HepG2 (cell line): ENCODE data around the gene AHR. TPM values are rescaled to one million over a fixed set of nuclear protein-coding genes. Genes with fewer than 3 reads are reported as not detected.

ENCODE experiments used
- ASH2L ChIP-seq: fragments of 300-600, 200-600 bp; sonication (generic); IDR thresholded peaks from 2 replicates; pipeline ENCODE4 v1.7.0; 2017; ENCODE audit warnings: low read depth, mild to moderate bottlenecking, moderate library complexity, mixed read lengths, low read length; ENCODE audit not compliant: insufficient read length
- HOXA5 ChIP-seq: sonication (generic); formaldehyde crosslinking; IDR thresholded peaks from 2 replicates; pipeline ENCODE4 v1.4.0; 2020; ENCODE audit warnings: missing genetic modification reagents
- ISX ChIP-seq: sonication (generic); formaldehyde crosslinking; conservative IDR thresholded peaks from 2 replicates; pipeline ENCODE4 v1.5.0; 2020; ENCODE audit warnings: missing genetic modification reagents
- KDM4B ChIP-seq: sonication (generic); formaldehyde crosslinking; IDR thresholded peaks from 2 replicates; pipeline ENCODE4 v1.4.0; 2020; ENCODE audit warnings: missing genetic modification reagents
- KLF13 ChIP-seq: sonication (generic); formaldehyde crosslinking; IDR thresholded peaks from 2 replicates; pipeline ENCODE4 v1.4.0; 2020; ENCODE audit warnings: mild to moderate bottlenecking, missing genetic modification reagents
- PITX1 ChIP-seq: sonication (generic); formaldehyde crosslinking; IDR thresholded peaks from 2 replicates; pipeline ENCODE4 v1.5.1; 2020; ENCODE audit warnings: mild to moderate bottlenecking, missing genetic modification reagents
- RARA ChIP-seq: IDR thresholded peaks from 2 replicates; pipeline ENCODE4 v1.6.1; 2016; ENCODE audit warnings: missing genetic modification reagents, missing compliant biosample characterization
- SRSF4 ChIP-seq: fragments of 200-400 bp; formaldehyde crosslinking; IDR thresholded peaks from one replicate; pipeline ENCODE4 v1.6.1; 2018; ENCODE audit warnings: mild to moderate bottlenecking, low read depth, low read length, moderate library complexity; ENCODE audit not compliant: poor library complexity, severe bottlenecking
- THAP11 ChIP-seq: IDR thresholded peaks from 2 replicates; pipeline ENCODE4 v1.6.1; 2016; ENCODE audit warnings: missing biosample characterization, missing genetic modification reagents
- ZFYVE20 ChIP-seq: sonication (generic); formaldehyde crosslinking; IDR thresholded peaks from 2 replicates; pipeline ENCODE4 v1.8.0; 2023; ENCODE audit warnings: low read depth, mild to moderate bottlenecking, moderate library complexity, missing genetic modification reagents, borderline replicate concordance
- ZNF546 ChIP-seq: sonication (generic); formaldehyde crosslinking; conservative IDR thresholded peaks from 2 replicates; pipeline ENCODE4 v1.8.1; 2023; ENCODE audit warnings: mild to moderate bottlenecking, missing genetic modification reagents
- ZNF562 ChIP-seq: sonication (generic); formaldehyde crosslinking; IDR thresholded peaks from 2 replicates; pipeline ENCODE4 v1.8.0; 2022; ENCODE audit warnings: missing genetic modification reagents, borderline replicate concordance
- ZNF678 ChIP-seq: sonication (generic); formaldehyde crosslinking; IDR thresholded peaks from 2 replicates; pipeline ENCODE4 v1.4.0; 2020; ENCODE audit warnings: mild to moderate bottlenecking, missing genetic modification reagents
- ZNF775 ChIP-seq: sonication (generic); formaldehyde crosslinking; IDR thresholded peaks from 2 replicates; pipeline ENCODE4 v1.4.0; 2020; ENCODE audit warnings: missing genetic modification reagents, mild to moderate bottlenecking, moderate library complexity, borderline replicate concordance
- ZZZ3 ChIP-seq: sonication (generic); formaldehyde crosslinking; IDR thresholded peaks from 2 replicates; pipeline ENCODE4 v1.4.0; 2020; ENCODE audit warnings: missing genetic modification reagents, mild to moderate bottlenecking, borderline replicate concordance
- polyA plus RNA-seq, 8 experiments: library from polyadenylated mRNA; depleted of rRNA in 3 of 8; stranded (reverse) in 7 of 8; unstranded in 1 of 8; fragments of >200 nt; fragmentation: Illumina TruSeq in 4 of 8; extraction: Trizol in 4 of 8; gene quantifications; 2 replicates each; pipeline versions ENCODE4 v1.2.1 to v1.2.3, GENCODE V29; 2011 to 2016; ENCODE audit warnings: low read depth in 4 of 8, missing spikeins in 1 of 8, mixed read lengths in 1 of 8; ENCODE audit not compliant: insufficient read depth in 1 of 8
- total RNA-seq, 5 experiments: library from RNA; depleted of rRNA; stranded (reverse); fragments of >200 nt; fragmentation: Illumina TruSeq; extraction: Trizol; gene quantifications; 2 replicates each; pipeline ENCODE4 v1.2.3, GENCODE V29; 2016; ENCODE audit warnings: low read depth in 1 of 5
- TF ChIP-seq, protein P1 (sequence below): sonication (generic); formaldehyde crosslinking; IDR thresholded peaks from 2 replicates; pipeline ENCODE4 v1.5.1; 2020; ENCODE audit warnings: mild to moderate bottlenecking, missing genetic modification reagents, moderate library complexity
- TF ChIP-seq, protein P2 (sequence below): sonication (generic); formaldehyde crosslinking; IDR thresholded peaks from 2 replicates; pipeline ENCODE4 v1.5.1; 2020; ENCODE audit warnings: mild to moderate bottlenecking, missing genetic modification reagents, borderline replicate concordance
- TF ChIP-seq, protein P3 (sequence below): sonication (generic); formaldehyde crosslinking; IDR thresholded peaks from 2 replicates; pipeline ENCODE4 v1.5.0; 2020; ENCODE audit warnings: missing genetic modification reagents

The AHR gene
- total and polyA plus RNA-seq, 2 of the 13 experiments (the other 11 are each of a cell fraction or from before 2014, with no cell fraction given) = 9.0 to 31.3 TPM

DNA sequence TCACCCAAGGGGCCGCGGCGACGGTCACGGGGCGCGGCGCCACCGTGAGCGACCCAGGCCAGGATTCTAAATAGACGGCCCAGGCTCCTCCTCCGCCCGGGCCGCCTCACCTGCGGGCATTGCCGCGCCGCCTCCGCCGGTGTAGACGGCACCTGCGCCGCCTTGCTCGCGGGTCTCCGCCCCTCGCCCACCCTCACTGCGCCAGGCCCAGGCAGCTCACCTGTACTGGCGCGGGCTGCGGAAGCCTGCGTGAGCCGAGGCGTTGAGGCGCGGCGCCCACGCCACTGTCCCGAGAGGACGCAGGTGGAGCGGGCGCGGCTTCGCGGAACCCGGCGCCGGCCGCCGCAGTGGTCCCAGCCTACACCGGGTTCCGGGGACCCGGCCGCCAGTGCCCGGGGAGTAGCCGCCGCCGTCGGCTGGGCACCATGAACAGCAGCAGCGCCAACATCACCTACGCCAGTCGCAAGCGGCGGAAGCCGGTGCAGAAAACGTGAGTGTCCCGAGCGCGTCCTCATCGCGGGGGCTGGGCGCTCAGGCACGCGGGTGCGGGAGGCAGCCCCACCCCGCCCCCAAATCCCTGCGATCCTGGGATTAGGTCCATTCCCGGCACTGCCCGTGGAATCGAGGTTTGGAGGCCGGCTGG is 509 bp downstream of the AHR start (continued):
- TF ChIP-seq, protein P1, sequence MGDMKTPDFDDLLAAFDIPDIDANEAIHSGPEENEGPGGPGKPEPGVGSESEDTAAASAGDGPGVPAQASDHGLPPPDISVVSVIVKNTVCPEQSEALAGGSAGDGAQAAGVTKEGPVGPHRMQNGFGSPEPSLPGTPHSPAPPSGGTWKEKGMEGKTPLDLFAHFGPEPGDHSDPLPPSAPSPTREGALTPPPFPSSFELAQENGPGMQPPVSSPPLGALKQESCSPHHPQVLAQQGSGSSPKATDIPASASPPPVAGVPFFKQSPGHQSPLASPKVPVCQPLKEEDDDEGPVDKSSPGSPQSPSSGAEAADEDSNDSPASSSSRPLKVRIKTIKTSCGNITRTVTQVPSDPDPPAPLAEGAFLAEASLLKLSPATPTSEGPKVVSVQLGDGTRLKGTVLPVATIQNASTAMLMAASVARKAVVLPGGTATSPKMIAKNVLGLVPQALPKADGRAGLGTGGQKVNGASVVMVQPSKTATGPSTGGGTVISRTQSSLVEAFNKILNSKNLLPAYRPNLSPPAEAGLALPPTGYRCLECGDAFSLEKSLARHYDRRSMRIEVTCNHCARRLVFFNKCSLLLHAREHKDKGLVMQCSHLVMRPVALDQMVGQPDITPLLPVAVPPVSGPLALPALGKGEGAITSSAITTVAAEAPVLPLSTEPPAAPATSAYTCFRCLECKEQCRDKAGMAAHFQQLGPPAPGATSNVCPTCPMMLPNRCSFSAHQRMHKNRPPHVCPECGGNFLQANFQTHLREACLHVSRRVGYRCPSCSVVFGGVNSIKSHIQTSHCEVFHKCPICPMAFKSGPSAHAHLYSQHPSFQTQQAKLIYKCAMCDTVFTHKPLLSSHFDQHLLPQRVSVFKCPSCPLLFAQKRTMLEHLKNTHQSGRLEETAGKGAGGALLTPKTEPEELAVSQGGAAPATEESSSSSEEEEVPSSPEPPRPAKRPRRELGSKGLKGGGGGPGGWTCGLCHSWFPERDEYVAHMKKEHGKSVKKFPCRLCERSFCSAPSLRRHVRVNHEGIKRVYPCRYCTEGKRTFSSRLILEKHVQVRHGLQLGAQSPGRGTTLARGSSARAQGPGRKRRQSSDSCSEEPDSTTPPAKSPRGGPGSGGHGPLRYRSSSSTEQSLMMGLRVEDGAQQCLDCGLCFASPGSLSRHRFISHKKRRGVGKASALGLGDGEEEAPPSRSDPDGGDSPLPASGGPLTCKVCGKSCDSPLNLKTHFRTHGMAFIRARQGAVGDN = peak; percentile 83
- TF ChIP-seq RARA (CRISPR knock-in tag) (no peak), ZNF562 (CRISPR knock-in tag) (0 out of 2 replicates have a peak, but pooled peaks have one; percentile 66), ZZZ3 (CRISPR knock-in tag) (no peak), ZNF775 (CRISPR knock-in tag) (no peak), KDM4B (CRISPR knock-in tag) (no peak), ASH2L (peak; percentile 43), KLF13 (CRISPR knock-in tag) (no peak), ZNF678 (no peak), PITX1 (no peak), HOXA5 (CRISPR knock-in tag) (no peak), ISX (0 out of 2 replicates have a peak, but pooled peaks have one; percentile 30), SRSF4 (no peak), THAP11 (CRISPR knock-in tag) (no peak), ZNF546 (CRISPR knock-in tag) (no peak), ZFYVE20 (CRISPR knock-in tag) (no peak)
- TF ChIP-seq, protein P2, sequence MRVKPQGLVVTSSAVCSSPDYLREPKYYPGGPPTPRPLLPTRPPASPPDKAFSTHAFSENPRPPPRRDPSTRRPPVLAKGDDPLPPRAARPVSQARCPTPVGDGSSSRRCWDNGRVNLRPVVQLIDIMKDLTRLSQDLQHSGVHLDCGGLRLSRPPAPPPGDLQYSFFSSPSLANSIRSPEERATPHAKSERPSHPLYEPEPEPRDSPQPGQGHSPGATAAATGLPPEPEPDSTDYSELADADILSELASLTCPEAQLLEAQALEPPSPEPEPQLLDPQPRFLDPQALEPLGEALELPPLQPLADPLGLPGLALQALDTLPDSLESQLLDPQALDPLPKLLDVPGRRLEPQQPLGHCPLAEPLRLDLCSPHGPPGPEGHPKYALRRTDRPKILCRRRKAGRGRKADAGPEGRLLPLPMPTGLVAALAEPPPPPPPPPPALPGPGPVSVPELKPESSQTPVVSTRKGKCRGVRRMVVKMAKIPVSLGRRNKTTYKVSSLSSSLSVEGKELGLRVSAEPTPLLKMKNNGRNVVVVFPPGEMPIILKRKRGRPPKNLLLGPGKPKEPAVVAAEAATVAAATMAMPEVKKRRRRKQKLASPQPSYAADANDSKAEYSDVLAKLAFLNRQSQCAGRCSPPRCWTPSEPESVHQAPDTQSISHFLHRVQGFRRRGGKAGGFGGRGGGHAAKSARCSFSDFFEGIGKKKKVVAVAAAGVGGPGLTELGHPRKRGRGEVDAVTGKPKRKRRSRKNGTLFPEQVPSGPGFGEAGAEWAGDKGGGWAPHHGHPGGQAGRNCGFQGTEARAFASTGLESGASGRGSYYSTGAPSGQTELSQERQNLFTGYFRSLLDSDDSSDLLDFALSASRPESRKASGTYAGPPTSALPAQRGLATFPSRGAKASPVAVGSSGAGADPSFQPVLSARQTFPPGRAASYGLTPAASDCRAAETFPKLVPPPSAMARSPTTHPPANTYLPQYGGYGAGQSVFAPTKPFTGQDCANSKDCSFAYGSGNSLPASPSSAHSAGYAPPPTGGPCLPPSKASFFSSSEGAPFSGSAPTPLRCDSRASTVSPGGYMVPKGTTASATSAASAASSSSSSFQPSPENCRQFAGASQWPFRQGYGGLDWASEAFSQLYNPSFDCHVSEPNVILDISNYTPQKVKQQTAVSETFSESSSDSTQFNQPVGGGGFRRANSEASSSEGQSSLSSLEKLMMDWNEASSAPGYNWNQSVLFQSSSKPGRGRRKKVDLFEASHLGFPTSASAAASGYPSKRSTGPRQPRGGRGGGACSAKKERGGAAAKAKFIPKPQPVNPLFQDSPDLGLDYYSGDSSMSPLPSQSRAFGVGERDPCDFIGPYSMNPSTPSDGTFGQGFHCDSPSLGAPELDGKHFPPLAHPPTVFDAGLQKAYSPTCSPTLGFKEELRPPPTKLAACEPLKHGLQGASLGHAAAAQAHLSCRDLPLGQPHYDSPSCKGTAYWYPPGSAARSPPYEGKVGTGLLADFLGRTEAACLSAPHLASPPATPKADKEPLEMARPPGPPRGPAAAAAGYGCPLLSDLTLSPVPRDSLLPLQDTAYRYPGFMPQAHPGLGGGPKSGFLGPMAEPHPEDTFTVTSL (CRISPR knock-in tag) = no peak
- TF ChIP-seq, protein P3, sequence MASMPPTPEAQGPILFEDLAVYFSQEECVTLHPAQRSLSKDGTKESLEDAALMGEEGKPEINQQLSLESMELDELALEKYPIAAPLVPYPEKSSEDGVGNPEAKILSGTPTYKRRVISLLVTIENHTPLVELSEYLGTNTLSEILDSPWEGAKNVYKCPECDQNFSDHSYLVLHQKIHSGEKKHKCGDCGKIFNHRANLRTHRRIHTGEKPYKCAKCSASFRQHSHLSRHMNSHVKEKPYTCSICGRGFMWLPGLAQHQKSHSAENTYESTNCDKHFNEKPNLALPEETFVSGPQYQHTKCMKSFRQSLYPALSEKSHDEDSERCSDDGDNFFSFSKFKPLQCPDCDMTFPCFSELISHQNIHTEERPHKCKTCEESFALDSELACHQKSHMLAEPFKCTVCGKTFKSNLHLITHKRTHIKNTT (CRISPR knock-in tag) = no peak
